ENCODE measurements around the gene RAD1.

Gene RAD1

DNA sequence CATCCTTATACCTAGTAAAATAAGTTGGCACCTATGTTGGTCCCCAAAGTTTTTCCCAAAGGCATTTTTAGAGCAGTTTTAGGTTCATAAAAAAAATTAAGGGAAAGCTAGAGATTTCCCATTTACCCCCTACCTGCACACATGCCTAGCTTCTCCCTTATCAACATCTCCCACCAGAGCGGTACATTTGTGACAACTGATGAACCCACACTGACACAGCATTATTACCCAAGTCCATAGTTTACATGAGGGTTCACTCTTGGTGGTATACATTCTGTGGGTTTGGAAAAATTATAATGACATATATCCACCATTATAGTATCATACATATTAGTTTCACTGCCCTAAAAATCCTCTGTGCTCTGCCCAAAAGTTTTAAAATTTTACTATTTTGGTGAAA is 12.0 kb downstream of the RAD1 start:
- H3K36me3 ChIP-seq (ENCODE audit: insufficient read depth, low read length) = peaks cover 26% of the 10 kb centered on the region; the same call in 1 of the 2 replicates
- H3K27ac ChIP-seq (ENCODE audit: low read depth, low read length, poor library complexity, severe bottlenecking) = no peak overlapping the region
- no peak overlapping the region for H3K4me2 ChIP-seq (ENCODE audit: low read length)
- H3K9me2 ChIP-seq (ENCODE audit: low read depth, low read length) = no peaks in the 10 kb centered on the region
- H3K27me3 ChIP-seq (ENCODE audit: insufficient read depth, low read length) = no peaks in the 10 kb centered on the region
- no peak overlapping the region for H2AFZ ChIP-seq (ENCODE audit: low read length)
- H3F3A ChIP-seq (ENCODE audit: insufficient read depth, low read length) = no peaks in the 10 kb centered on the region
- H3K9me3 ChIP-seq (ENCODE audit: low read length) = no peaks in the 10 kb centered on the region
- no peaks in the 10 kb centered on the region for H4K20me1 ChIP-seq (ENCODE audit: insufficient read depth, low read length)
- H3K9ac ChIP-seq (ENCODE audit: low read length) = no peak overlapping the region
- no peak overlapping the region for H3K4me3 ChIP-seq (ENCODE audit: low read depth, low read length, poor library complexity, severe bottlenecking)
- H3K4me1 ChIP-seq (ENCODE audit: insufficient read depth, low read length, severe bottlenecking) = no peaks in the 10 kb centered on the region
- no peaks in the 10 kb centered on the region for H3K79me2 ChIP-seq (ENCODE audit: insufficient read depth, low read length)
- no peak for TF ChIP-seq EZH2 (IDR thresholded peaks at IDR 0.05; ENCODE audit: borderline replicate concordance, low read length)
- no peak for TF ChIP-seq CTCF (IDR thresholded peaks at IDR 0.05; ENCODE audit: low read length)

GRCh38 chr5:34900652-34901051 is 14.7 kb downstream of the RAD1 start:
- H3K4me1 ChIP-seq (ENCODE audit: insufficient read depth, low read length, severe bottlenecking) = no peaks in the 10 kb centered on the region
- no peaks in the 10 kb centered on the region for H3K9me3 ChIP-seq (ENCODE audit: low read length)
- no peak overlapping the region for H3K27ac ChIP-seq (ENCODE audit: low read depth, low read length, poor library complexity, severe bottlenecking)
- no peaks in the 10 kb centered on the region for H3K79me2 ChIP-seq (ENCODE audit: insufficient read depth, low read length)
- no peak overlapping the region for H3K9ac ChIP-seq (ENCODE audit: low read length)
- no peaks in the 10 kb centered on the region for H3F3A ChIP-seq (ENCODE audit: insufficient read depth, low read length)
- peaks cover 11% of the 10 kb centered on the region; the same call in 1 of the 2 replicates for H3K36me3 ChIP-seq (ENCODE audit: insufficient read depth, low read length)
- H3K4me3 ChIP-seq (ENCODE audit: low read depth, low read length, poor library complexity, severe bottlenecking) = no peak overlapping the region
- no peaks in the 10 kb centered on the region for H4K20me1 ChIP-seq (ENCODE audit: insufficient read depth, low read length)
- H3K4me2 ChIP-seq (ENCODE audit: low read length) = no peak overlapping the region
- H3K9me2 ChIP-seq (ENCODE audit: low read depth, low read length) = no peaks in the 10 kb centered on the region
- no peak overlapping the region for H2AFZ ChIP-seq (ENCODE audit: low read length)
- H3K27me3 ChIP-seq (ENCODE audit: insufficient read depth, low read length) = no peaks in the 10 kb centered on the region
- TF ChIP-seq CTCF (IDR thresholded peaks at IDR 0.05; ENCODE audit: low read length) = no peak
- no peak for TF ChIP-seq EZH2 (IDR thresholded peaks at IDR 0.05; ENCODE audit: borderline replicate concordance, low read length)

DNA sequence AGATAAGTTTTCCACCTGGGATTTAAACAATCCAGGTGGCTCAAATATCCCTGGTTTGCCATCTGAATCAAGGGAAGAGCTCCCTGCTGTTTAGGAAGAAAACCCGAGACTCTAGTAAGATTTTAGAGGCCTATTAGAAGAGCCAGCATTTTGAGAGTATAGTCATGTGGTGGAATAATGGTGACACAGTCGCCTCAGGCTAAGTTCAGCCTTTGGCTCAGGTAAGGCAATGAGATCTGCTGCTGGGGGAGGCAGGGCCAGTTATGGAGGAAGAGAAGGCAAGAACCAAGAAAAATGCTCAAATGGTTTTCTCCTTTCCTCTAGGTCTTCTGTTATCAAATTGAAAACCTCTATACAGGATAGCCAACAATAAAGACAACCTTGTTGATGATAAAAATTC is 16.2 kb downstream of the RAD1 start:
- Histone ChIP-seq H3K27me3 (ENCODE audit: insufficient read depth, low read length) (no peaks in the 10 kb centered on the region), H3K4me3 (ENCODE audit: low read depth, low read length, poor library complexity, severe bottlenecking) (no peak overlapping the region), H3K9ac (ENCODE audit: low read length) (no peak overlapping the region), H3F3A (ENCODE audit: insufficient read depth, low read length) (no peaks in the 10 kb centered on the region), H3K4me1 (ENCODE audit: insufficient read depth, low read length, severe bottlenecking) (no peaks in the 10 kb centered on the region), H3K27ac (ENCODE audit: low read depth, low read length, poor library complexity, severe bottlenecking) (no peak overlapping the region), H2AFZ (ENCODE audit: low read length) (no peak overlapping the region), H4K20me1 (ENCODE audit: insufficient read depth, low read length) (no peaks in the 10 kb centered on the region), H3K79me2 (ENCODE audit: insufficient read depth, low read length) (no peaks in the 10 kb centered on the region), H3K36me3 (ENCODE audit: insufficient read depth, low read length) (no peaks in the 10 kb centered on the region), H3K9me3 (ENCODE audit: low read length) (no peaks in the 10 kb centered on the region), H3K9me2 (ENCODE audit: low read depth, low read length) (no peaks in the 10 kb centered on the region), H3K4me2 (ENCODE audit: low read length) (no peak overlapping the region)
- no peak for TF ChIP-seq EZH2 (IDR thresholded peaks at IDR 0.05; ENCODE audit: borderline replicate concordance, low read length)
- no peak for TF ChIP-seq CTCF (IDR thresholded peaks at IDR 0.05; ENCODE audit: low read length)

All from OCI-LY1 (cell line).